H9 (cell line): ENCODE results near the gene HECW1. TPM values are rescaled to one million over a fixed set of nuclear protein-coding genes. Genes with fewer than 3 reads are reported as not detected.

ENCODE experiments used
- DNase-seq: peaks from one replicate; pipeline ENCODE4 v3.0.0-alpha.2; 2017
- H2AFZ ChIP-seq: one replicate; pipeline ENCODE4 v1.6.1; 2013; ENCODE audit warnings: mild to moderate bottlenecking, low read length, control low read depth, moderate library complexity
- H2AK5ac ChIP-seq: 2 replicates; pipeline ENCODE4 v1.6.1; 2013; ENCODE audit warnings: low read length, control low read depth, mixed read lengths; ENCODE audit not compliant: insufficient read length
- H2BK120ac ChIP-seq: one replicate; pipeline ENCODE4 v1.6.1; 2013; ENCODE audit warnings: low read depth, mild to moderate bottlenecking, low read length, control low read depth, inconsistent platforms; ENCODE audit not compliant: poor library complexity, severe bottlenecking
- H2BK12ac ChIP-seq: 2 replicates; pipeline ENCODE4 v1.6.1; 2013; ENCODE audit warnings: low read length, control low read depth, mixed read lengths, low read depth; ENCODE audit not compliant: insufficient read length
- H2BK15ac ChIP-seq: 2 replicates; pipeline ENCODE4 v1.6.1; 2013; ENCODE audit warnings: low read depth, low read length, control low read depth
- H2BK20ac ChIP-seq: one replicate; pipeline ENCODE4 v1.6.1; 2013; ENCODE audit warnings: low read depth, mild to moderate bottlenecking, low read length, control low read depth, inconsistent platforms; ENCODE audit not compliant: poor library complexity, severe bottlenecking
- H2BK5ac ChIP-seq: 2 replicates; pipeline ENCODE4 v1.6.1; 2013; ENCODE audit warnings: low read length, control low read depth, mixed read lengths; ENCODE audit not compliant: insufficient read length
- H3K14ac ChIP-seq: 2 replicates; pipeline ENCODE4 v1.6.1; 2013; ENCODE audit warnings: low read length, control low read depth; ENCODE audit not compliant: insufficient read depth
- H3K18ac ChIP-seq: 2 replicates; pipeline ENCODE4 v1.6.1; 2013; ENCODE audit warnings: low read depth, mild to moderate bottlenecking, mixed read lengths, low read length, control low read depth; ENCODE audit not compliant: insufficient read length
- H3K23ac ChIP-seq: 2 replicates; pipeline ENCODE4 v1.6.1; 2013; ENCODE audit warnings: low read length, control low read depth, mixed read lengths, low read depth; ENCODE audit not compliant: insufficient read length
- H3K23me2 ChIP-seq: 2 replicates; pipeline ENCODE4 v1.6.1; 2013; ENCODE audit warnings: low read depth, mild to moderate bottlenecking, mixed read lengths, low read length, control low read depth; ENCODE audit not compliant: insufficient read length, poor library complexity, severe bottlenecking
- H3K27ac ChIP-seq: 2 replicates; pipeline ENCODE4 v1.5.1; 2013; ENCODE audit warnings: low read length, control low read depth, mixed read lengths, low read depth; ENCODE audit not compliant: insufficient read length
- H3K27me3 ChIP-seq: 2 replicates; pipeline ENCODE4 v1.6.1; 2013; ENCODE audit warnings: low read length, control low read depth, inconsistent platforms; ENCODE audit not compliant: insufficient read depth
- H3K4ac ChIP-seq: 2 replicates; pipeline ENCODE4 v1.6.1; 2013; ENCODE audit warnings: low read depth, mild to moderate bottlenecking, control low read depth, inconsistent platforms, low read length, moderate library complexity
- H3K4me1 ChIP-seq: 2 replicates; pipeline ENCODE4 v1.6.1; 2013; ENCODE audit warnings: low read length, control low read depth, inconsistent platforms; ENCODE audit not compliant: insufficient read depth
- H3K4me2 ChIP-seq: 2 replicates; pipeline ENCODE4 v1.6.1; 2013; ENCODE audit warnings: low read length, control low read depth, mixed read lengths; ENCODE audit not compliant: insufficient read length, insufficient read depth
- H3K56ac ChIP-seq: 2 replicates; pipeline ENCODE4 v1.6.1; 2013; ENCODE audit warnings: low read depth, mild to moderate bottlenecking, mixed read lengths, low read length, control low read depth; ENCODE audit not compliant: insufficient read length
- H3K79me1 ChIP-seq: 2 replicates; pipeline ENCODE4 v1.6.1; 2013; ENCODE audit warnings: low read depth, mild to moderate bottlenecking, moderate library complexity, low read length, control low read depth, inconsistent platforms; ENCODE audit not compliant: insufficient read depth, poor library complexity, severe bottlenecking
- H3K79me2 ChIP-seq: 2 replicates; pipeline ENCODE4 v1.6.1; 2013; ENCODE audit warnings: low read length, control low read depth, inconsistent platforms; ENCODE audit not compliant: insufficient read depth
- H3K9ac ChIP-seq: 2 replicates; pipeline ENCODE4 v1.6.1; 2013; ENCODE audit warnings: low read length, control low read depth, mixed read lengths; ENCODE audit not compliant: insufficient read length; ENCODE audit errors: extremely low read depth
- H3K9me3 ChIP-seq: one replicate; pipeline ENCODE4 v1.6.1; 2013; ENCODE audit warnings: low read depth, low read length, inconsistent platforms; ENCODE audit not compliant: control insufficient read depth
- H3T11ph ChIP-seq: one replicate; pipeline ENCODE4 v1.6.1; 2013; ENCODE audit warnings: mild to moderate bottlenecking, low read length, control low read depth, inconsistent platforms
- H4K20me1 ChIP-seq: one replicate; pipeline ENCODE4 v1.6.1; 2013; ENCODE audit not compliant: control insufficient read depth, insufficient read length, insufficient read depth
- H4K5ac ChIP-seq: 2 replicates; pipeline ENCODE4 v1.6.1; 2013; ENCODE audit warnings: low read depth, mild to moderate bottlenecking, mixed read lengths, low read length, control low read depth; ENCODE audit not compliant: insufficient read length
- H4K8ac ChIP-seq: replicated peaks from 2 replicates; pipeline ENCODE4 v1.6.1; 2013; ENCODE audit warnings: low read length, control low read depth, mixed read lengths, low read depth; ENCODE audit not compliant: insufficient read length
- H4K91ac ChIP-seq: 2 replicates; pipeline ENCODE4 v1.6.1; 2013; ENCODE audit warnings: low read depth, mild to moderate bottlenecking, moderate library complexity, mixed read lengths, low read length, control low read depth; ENCODE audit not compliant: insufficient read length
- H3K27ac Mint-ChIP-seq, 3 experiments: 2 replicates in 2 of 3; 3 replicates in 1 of 3; pipeline ENCODE4 v1.8.0; 2020 to 2021; ENCODE audit warnings: mixed read lengths in 3 of 3, mild to moderate bottlenecking in 1 of 3, moderate library complexity in 1 of 3
- H3K27me3 Mint-ChIP-seq: 2 replicates; pipeline ENCODE4 v1.8.0; 2021; ENCODE audit warnings: low read depth, mild to moderate bottlenecking, moderate library complexity, mixed read lengths
- H3K36me3 Mint-ChIP-seq, 3 experiments: 2 replicates in 2 of 3; 3 replicates in 1 of 3; pipeline ENCODE4 v1.8.0; 2020 to 2021; ENCODE audit warnings: low read depth in 3 of 3, mixed read lengths in 3 of 3; ENCODE audit not compliant: insufficient read depth in 1 of 3
- H3K4me1 Mint-ChIP-seq, 2 experiments: 2 replicates each; pipeline ENCODE4 v1.8.0; 2020; ENCODE audit warnings: mixed read lengths in 2 of 2
- H3K4me3 Mint-ChIP-seq, 2 experiments: 2 replicates in 1 of 2; 3 replicates in 1 of 2; pipeline ENCODE4 v1.8.0; 2020 to 2021; ENCODE audit warnings: mild to moderate bottlenecking in 2 of 2, mixed read lengths in 2 of 2, moderate library complexity in 1 of 2
- H3K9me3 Mint-ChIP-seq, 2 experiments: 2 replicates in 1 of 2; 3 replicates in 1 of 2; pipeline ENCODE4 v1.8.0; 2020; ENCODE audit warnings: mild to moderate bottlenecking in 2 of 2, mixed read lengths in 2 of 2, moderate library complexity in 1 of 2
- WGBS: extraction: QIAGEN DNeasy Blood & Tissue Kit; methylation state at CpG from one replicate; pipeline ENCODE4 v1.1.7; 2013; ENCODE audit warnings: missing lambda C conversion rate, low lambda C conversion rate, mixed read lengths; ENCODE audit not compliant: insufficient read length; ENCODE audit errors: extremely low coverage; 5-methylcytosine and 5-hydroxymethylcytosine counted together
- total RNA-seq: library from RNA; stranded (reverse); gene quantifications from 2 replicates; pipeline ENCODE4 v1.2.1, GENCODE V29; 2021
- TF ChIP-seq, protein P1 (sequence below): fragments of 200-600 bp; sonication (generic); conservative IDR thresholded peaks from 3 replicates; pipeline ENCODE4 v1.8.0; 2021; ENCODE audit warnings: antibody characterized with exemption, mild to moderate bottlenecking

HECW1 gene
- total RNA-seq, 1 experiment from 2014 or later: 5.0 TPM

DNA sequence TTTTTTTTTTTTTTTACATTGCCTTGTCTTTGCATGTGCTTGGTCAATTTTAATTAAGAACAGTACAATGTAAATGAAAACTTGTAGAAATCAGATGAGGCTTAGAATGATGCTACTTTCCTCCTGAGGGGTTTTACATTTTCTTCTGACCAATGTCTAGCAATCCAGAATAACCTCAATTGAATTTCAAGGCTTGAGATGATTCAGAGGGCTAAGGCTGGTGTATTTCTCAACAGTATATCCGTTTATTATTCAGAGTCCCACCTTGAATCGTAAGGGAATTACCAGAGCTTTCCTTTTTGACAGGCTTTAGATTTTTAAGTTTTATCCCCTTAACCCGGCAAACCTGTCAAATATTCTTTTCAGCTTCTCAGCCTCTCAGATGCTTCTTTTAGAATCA, 239.2 kb downstream of the HECW1 start:
- WGBS: no CpG with 5 or more reads among the region's 3 CpGs
- no peaks in the 10 kb centered on the region for H4K20me1 ChIP-seq
- DNase-seq: no peak

More for the DNA sequence above, 239.2 kb downstream of the HECW1 start:
- H3K14ac ChIP-seq: no peak overlapping the region
- no peak overlapping the region for H2BK5ac ChIP-seq
- H2BK20ac ChIP-seq: no peak overlapping the region
- no peak overlapping the region for H2BK120ac ChIP-seq
- no peak overlapping the region for H3K56ac ChIP-seq
- H3K4me1 Mint-ChIP-seq: peaks cover 2 to 3% of the 10 kb centered on the region in 2 experiments; a peak in 3 of 4 replicates
- H2AK5ac ChIP-seq: no peak overlapping the region
- H3K9ac ChIP-seq: no peak overlapping the region
- no peak overlapping the region for H4K5ac ChIP-seq
- H3K4ac ChIP-seq: no peak overlapping the region
- no peak overlapping the region for H4K8ac ChIP-seq
- no peaks in the 10 kb centered on the region for H3K9me3 ChIP-seq
- no peaks in the 10 kb centered on the region for H3K23me2 ChIP-seq
- H2AFZ ChIP-seq: no peak overlapping the region
- no peaks in the 10 kb centered on the region for H3K79me2 ChIP-seq
- no peak overlapping the region for H2BK15ac ChIP-seq
- peaks cover 43 to 73% (median 45%) of the 10 kb centered on the region in 3 experiments for H3K36me3 Mint-ChIP-seq
- H3K4me1 ChIP-seq: no peaks in the 10 kb centered on the region
- H3K4me2 ChIP-seq: no peak overlapping the region
- H3K23ac ChIP-seq: no peak overlapping the region
- H3K27ac Mint-ChIP-seq: no peak overlapping the region
- no peaks in the 10 kb centered on the region for H3K27me3 ChIP-seq
- H3K18ac ChIP-seq: no peak overlapping the region
- TF ChIP-seq, protein P1, sequence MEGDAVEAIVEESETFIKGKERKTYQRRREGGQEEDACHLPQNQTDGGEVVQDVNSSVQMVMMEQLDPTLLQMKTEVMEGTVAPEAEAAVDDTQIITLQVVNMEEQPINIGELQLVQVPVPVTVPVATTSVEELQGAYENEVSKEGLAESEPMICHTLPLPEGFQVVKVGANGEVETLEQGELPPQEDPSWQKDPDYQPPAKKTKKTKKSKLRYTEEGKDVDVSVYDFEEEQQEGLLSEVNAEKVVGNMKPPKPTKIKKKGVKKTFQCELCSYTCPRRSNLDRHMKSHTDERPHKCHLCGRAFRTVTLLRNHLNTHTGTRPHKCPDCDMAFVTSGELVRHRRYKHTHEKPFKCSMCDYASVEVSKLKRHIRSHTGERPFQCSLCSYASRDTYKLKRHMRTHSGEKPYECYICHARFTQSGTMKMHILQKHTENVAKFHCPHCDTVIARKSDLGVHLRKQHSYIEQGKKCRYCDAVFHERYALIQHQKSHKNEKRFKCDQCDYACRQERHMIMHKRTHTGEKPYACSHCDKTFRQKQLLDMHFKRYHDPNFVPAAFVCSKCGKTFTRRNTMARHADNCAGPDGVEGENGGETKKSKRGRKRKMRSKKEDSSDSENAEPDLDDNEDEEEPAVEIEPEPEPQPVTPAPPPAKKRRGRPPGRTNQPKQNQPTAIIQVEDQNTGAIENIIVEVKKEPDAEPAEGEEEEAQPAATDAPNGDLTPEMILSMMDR: no peak
- H3K9me3 Mint-ChIP-seq: peaks cover 55 to 62% of the 10 kb centered on the region in 2 experiments
- no peak overlapping the region for H3T11ph ChIP-seq
- H3K27ac ChIP-seq: no peak overlapping the region
- no peak overlapping the region for H3K4me3 Mint-ChIP-seq
- no peak overlapping the region for H4K91ac ChIP-seq
- no peaks in the 10 kb centered on the region for H3K27me3 Mint-ChIP-seq
- no peak overlapping the region for H2BK12ac ChIP-seq
- H3K79me1 ChIP-seq: no peaks in the 10 kb centered on the region
